Muscle of leg (tissue), 11 donors: ENCODE results near the gene USP24. TPM values are rescaled to one million over a fixed set of nuclear protein-coding genes. Genes with fewer than 3 reads are reported as not detected.

Source experiments
- DNase-seq: peaks from one replicate; pipeline ENCODE4 v3.0.0; 2013
- H3K27ac ChIP-seq: one replicate; pipeline ENCODE4 v1.5.1; 2013; ENCODE audit warnings: mild to moderate bottlenecking, low read length, control low read depth
- H3K27me3 ChIP-seq: one replicate; pipeline ENCODE4 v1.6.1; 2013; ENCODE audit warnings: low read length; ENCODE audit not compliant: control insufficient read depth, insufficient read depth
- H3K36me3 ChIP-seq: one replicate; pipeline ENCODE4 v1.6.1; 2013; ENCODE audit warnings: low read length; ENCODE audit not compliant: control insufficient read depth, insufficient read depth
- H3K4me1 ChIP-seq: one replicate; pipeline ENCODE4 v1.6.1; 2013; ENCODE audit warnings: low read length; ENCODE audit not compliant: control insufficient read depth, insufficient read depth
- H3K4me3 ChIP-seq: one replicate; pipeline ENCODE4 v1.5.1; 2013; ENCODE audit warnings: low read length, control low read depth
- H3K9me3 ChIP-seq: replicated peaks from 2 replicates; pipeline ENCODE4 v1.6.1; 2013; ENCODE audit warnings: low read depth, low read length; ENCODE audit not compliant: control insufficient read depth
- WGBS: methylation state at CpG from one replicate; pipeline ENCODE4 v1.1.5; 2013; ENCODE audit warnings: missing lambda C conversion rate; ENCODE audit not compliant: insufficient coverage; 5-methylcytosine and 5-hydroxymethylcytosine counted together
- polyA plus RNA-seq, 8 donors: library from polyadenylated mRNA; unstranded; fragments of 120-200 nt; gene quantifications; one replicate each; pipeline versions ENCODE4 v1.2.1 to v1.2.3, GENCODE V29; 2013; ENCODE audit warnings: inconsistent platforms in 1 of 8, low replicate concordance in 1 of 8; ENCODE audit not compliant: insufficient read length in 8 of 8, insufficient read depth in 1 of 8
- total RNA-seq: library from RNA; stranded (reverse); fragments of 120-200 nt; gene quantifications from one replicate; pipeline ENCODE4 v1.2.4, GENCODE V29; 2013

Gene USP24
- total and polyA plus RNA-seq, 9 donors = 31.0 to 54.1 (median 36.3) TPM

GRCh38 chr1:55190109-55190508 lies 25.1 kb downstream of the USP24 start:
- Histone ChIP-seq H3K9me3 (peaks cover 10% of the 10 kb centered on the region), H3K4me1 (no peaks in the 10 kb centered on the region), H3K36me3 (no peaks in the 10 kb centered on the region), H3K27ac (no peak overlapping the region), H3K27me3 (no peaks in the 10 kb centered on the region), H3K4me3 (no peak overlapping the region)
- no peak for DNase-seq
- no CpG with 5 or more reads among the region's 4 CpGs for WGBS

GRCh38 chr1:55188909-55189308 lies 26.3 kb downstream of the USP24 start:
- H3K36me3 ChIP-seq = no peaks in the 10 kb centered on the region
- peak; percentile 21 for DNase-seq
- no peak overlapping the region for H3K4me3 ChIP-seq
- H3K9me3 ChIP-seq = peaks cover 22% of the 10 kb centered on the region
- H3K4me1 ChIP-seq = no peaks in the 10 kb centered on the region
- WGBS = no CpG with 5 or more reads among the region's 5 CpGs
- H3K27me3 ChIP-seq = no peaks in the 10 kb centered on the region
- H3K27ac ChIP-seq = no peak overlapping the region

GRCh38 chr1:55185832-55186231 lies 29.3 kb downstream of the USP24 start:
- H3K9me3 ChIP-seq = peaks cover 24% of the 10 kb centered on the region
- WGBS = no CpG with 5 or more reads among the region's 2 CpGs
- H3K4me3 ChIP-seq = no peak overlapping the region
- no peaks in the 10 kb centered on the region for H3K4me1 ChIP-seq
- no peaks in the 10 kb centered on the region for H3K36me3 ChIP-seq
- H3K27ac ChIP-seq = no peak overlapping the region
- H3K27me3 ChIP-seq = no peaks in the 10 kb centered on the region
- DNase-seq = no peak

GRCh38 chr1:55184859-55185258 lies 30.3 kb downstream of the USP24 start:
- no peak overlapping the region for H3K4me3 ChIP-seq
- DNase-seq = no peak
- H3K9me3 ChIP-seq = peaks cover 24% of the 10 kb centered on the region
- no peaks in the 10 kb centered on the region for H3K27me3 ChIP-seq
- no CpG with 5 or more reads among the region's 5 CpGs for WGBS
- H3K4me1 ChIP-seq = no peaks in the 10 kb centered on the region
- H3K27ac ChIP-seq = no peak overlapping the region
- H3K36me3 ChIP-seq = no peaks in the 10 kb centered on the region

- H3K9me3 ChIP-seq = peaks cover 20% of the 10 kb centered on the region
- H3K4me3 ChIP-seq = no peak overlapping the region
- H3K27me3 ChIP-seq = no peaks in the 10 kb centered on the region
- DNase-seq = no peak
- H3K27ac ChIP-seq = no peak overlapping the region
- H3K4me1 ChIP-seq = no peaks in the 10 kb centered on the region
- H3K36me3 ChIP-seq = peaks cover 2% of the 10 kb centered on the region
Observed at GRCh38 chr1:55181666-55182065, 33.5 kb downstream of the USP24 start.

- DNase-seq = no peak
- 95% methylated on average over 4 of the region's 5 CpGs for WGBS
- H3K27ac ChIP-seq = no peak overlapping the region
- H3K4me3 ChIP-seq = no peak overlapping the region
- H3K36me3 ChIP-seq = peaks cover 3% of the 10 kb centered on the region
- H3K27me3 ChIP-seq = no peaks in the 10 kb centered on the region
- no peaks in the 10 kb centered on the region for H3K4me1 ChIP-seq
- H3K9me3 ChIP-seq = peaks cover 14% of the 10 kb centered on the region
Observed at GRCh38 chr1:55180075-55180670, 35.0 kb downstream of the USP24 start.

GRCh38 chr1:55179177-55179835 lies 35.9 kb downstream of the USP24 start:
- Histone ChIP-seq H3K9me3 (peaks cover 6% of the 10 kb centered on the region), H3K4me3 (no peak overlapping the region)
- 92% methylated on average over 3 of the region's 3 CpGs for WGBS

GRCh38 chr1:55172687-55173086 lies 42.5 kb downstream of the USP24 start:
- Histone ChIP-seq H3K36me3 (peaks cover 11% of the 10 kb centered on the region), H3K4me3 (no peak overlapping the region), H3K27ac (no peak overlapping the region)

More at GRCh38 chr1:55179177-55179835, 35.9 kb downstream of the USP24 start:
- DNase-seq = no peak
- Histone ChIP-seq H3K4me1 (no peaks in the 10 kb centered on the region), H3K27me3 (no peaks in the 10 kb centered on the region), H3K36me3 (peaks cover 3% of the 10 kb centered on the region), H3K27ac (no peak overlapping the region)

GRCh38 chr1:55172272-55172671 lies 42.9 kb downstream of the USP24 start:
- peaks cover 11% of the 10 kb centered on the region for H3K36me3 ChIP-seq

More at GRCh38 chr1:55172687-55173086, 42.5 kb downstream of the USP24 start:
- H3K4me1 ChIP-seq = no peaks in the 10 kb centered on the region
- H3K27me3 ChIP-seq = no peaks in the 10 kb centered on the region
- WGBS = no CpG with 5 or more reads among the region's 3 CpGs
- no peak for DNase-seq
- no peaks in the 10 kb centered on the region for H3K9me3 ChIP-seq

GRCh38 chr1:55171694-55172093 lies 43.5 kb downstream of the USP24 start:
- H3K36me3 ChIP-seq = peaks cover 9% of the 10 kb centered on the region
- no peaks in the 10 kb centered on the region for H3K4me1 ChIP-seq
- H3K27me3 ChIP-seq = no peaks in the 10 kb centered on the region
- no CpG with 5 or more reads among the region's 3 CpGs for WGBS
- no peaks in the 10 kb centered on the region for H3K9me3 ChIP-seq
- H3K27ac ChIP-seq = no peak overlapping the region
- no peak for DNase-seq
- H3K4me3 ChIP-seq = no peak overlapping the region

More at GRCh38 chr1:55172272-55172671, 42.9 kb downstream of the USP24 start:
- H3K4me3 ChIP-seq = no peak overlapping the region
- DNase-seq = peak; percentile 34
- no peak overlapping the region for H3K27ac ChIP-seq
- no peaks in the 10 kb centered on the region for H3K4me1 ChIP-seq
- no CpG with 5 or more reads among the region's 2 CpGs for WGBS
- no peaks in the 10 kb centered on the region for H3K9me3 ChIP-seq
- H3K27me3 ChIP-seq = no peaks in the 10 kb centered on the region
